ENCODE results near the gene HBA2.
"Not testable (repeated sequence)": the region's sequence is repeated elsewhere in the genome, so short reads cannot be mapped to it uniquely, and the experiment has no call there.

Gene HBA2

GRCh38 chr16:159136-159849, 13.4 kb upstream of the HBA2 start:
- no peak for DNase-seq

DNA sequence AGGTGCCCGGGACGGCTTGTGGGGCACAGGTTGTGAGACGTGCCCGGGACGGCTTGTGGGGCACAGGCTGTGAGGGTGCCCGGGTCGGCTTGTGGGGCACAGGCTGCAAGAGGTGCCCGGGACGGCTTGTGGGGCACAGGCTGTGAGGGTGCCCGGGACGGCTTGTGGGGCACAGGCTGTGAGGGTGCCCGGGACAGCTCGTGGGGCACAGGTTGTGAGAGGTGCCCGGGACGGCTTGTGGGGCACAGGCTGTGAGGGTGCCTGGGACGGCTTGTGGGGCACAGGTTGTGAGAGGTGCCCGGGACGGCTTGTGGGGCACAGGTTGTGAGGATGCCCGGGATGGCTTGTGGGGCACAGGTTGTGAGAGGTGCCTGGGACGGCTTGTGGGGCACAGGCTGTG, 12.4 kb upstream of the HBA2 start:
- not testable (repeated sequence) for DNase-seq

- no peak for DNase-seq
Measured at GRCh38 chr16:160691-161190, 11.9 kb upstream of the HBA2 start.

- no peak for DNase-seq
Measured at GRCh38 chr16:162271-162991, 10.2 kb upstream of the HBA2 start.

DNA sequence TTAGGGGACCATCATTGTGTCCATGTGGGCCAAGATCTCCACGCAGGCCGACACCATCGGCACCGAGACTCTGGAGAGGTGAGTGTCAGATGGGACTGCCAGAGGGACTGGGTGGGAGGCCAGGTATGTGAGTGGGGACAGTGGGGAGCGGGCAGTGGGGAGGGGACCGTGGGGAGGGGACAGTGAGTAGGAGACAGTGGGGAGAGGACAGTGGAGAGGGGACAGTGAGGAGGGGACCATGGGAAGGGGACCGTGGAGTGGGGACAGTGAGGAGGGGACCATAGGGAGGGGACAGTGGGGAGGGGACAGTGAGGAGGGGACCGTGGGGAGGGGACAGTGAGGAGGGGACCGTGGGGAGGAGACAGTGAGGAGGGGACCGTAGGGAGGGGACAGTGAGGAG, 9.5 kb upstream of the HBA2 start:
- DNase-seq: not testable (repeated sequence)

GRCh38 chr16:163696-164095, 9.0 kb upstream of the HBA2 start:
- not testable (repeated sequence) for DNase-seq

DNA sequence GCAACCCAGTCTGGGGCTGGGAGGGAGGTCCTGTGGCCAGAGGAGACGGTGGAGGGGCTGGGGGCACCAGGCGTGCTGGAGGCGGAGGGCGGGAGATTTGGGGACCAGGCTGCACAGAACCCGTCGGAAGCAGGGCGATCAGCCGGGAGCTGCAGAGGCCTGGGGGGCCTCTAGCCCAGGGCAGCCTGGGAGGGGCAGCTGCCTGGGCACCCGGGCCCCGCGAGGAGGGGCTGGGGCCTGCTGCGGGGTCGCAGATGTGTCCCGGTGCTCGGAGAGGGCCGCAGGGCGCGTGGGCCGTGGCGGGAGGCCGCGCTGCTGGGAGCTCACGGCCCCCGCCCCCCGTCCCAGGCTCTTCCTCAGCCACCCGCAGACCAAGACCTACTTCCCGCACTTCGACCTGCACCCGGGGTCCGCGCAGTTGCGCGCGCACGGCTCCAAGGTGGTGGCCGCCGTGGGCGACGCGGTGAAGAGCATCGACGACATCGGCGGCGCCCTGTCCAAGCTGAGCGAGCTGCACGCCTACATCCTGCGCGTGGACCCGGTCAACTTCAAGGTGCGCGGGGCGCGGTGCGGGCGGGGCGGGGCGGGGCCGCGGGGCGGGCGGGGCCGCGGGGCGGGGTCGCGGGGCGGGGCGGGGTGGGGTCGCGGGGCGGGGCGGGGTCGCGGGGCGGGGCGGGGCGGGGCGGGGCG, 8.4 kb upstream of the HBA2 start:
- not testable (repeated sequence) for DNase-seq

DNA sequence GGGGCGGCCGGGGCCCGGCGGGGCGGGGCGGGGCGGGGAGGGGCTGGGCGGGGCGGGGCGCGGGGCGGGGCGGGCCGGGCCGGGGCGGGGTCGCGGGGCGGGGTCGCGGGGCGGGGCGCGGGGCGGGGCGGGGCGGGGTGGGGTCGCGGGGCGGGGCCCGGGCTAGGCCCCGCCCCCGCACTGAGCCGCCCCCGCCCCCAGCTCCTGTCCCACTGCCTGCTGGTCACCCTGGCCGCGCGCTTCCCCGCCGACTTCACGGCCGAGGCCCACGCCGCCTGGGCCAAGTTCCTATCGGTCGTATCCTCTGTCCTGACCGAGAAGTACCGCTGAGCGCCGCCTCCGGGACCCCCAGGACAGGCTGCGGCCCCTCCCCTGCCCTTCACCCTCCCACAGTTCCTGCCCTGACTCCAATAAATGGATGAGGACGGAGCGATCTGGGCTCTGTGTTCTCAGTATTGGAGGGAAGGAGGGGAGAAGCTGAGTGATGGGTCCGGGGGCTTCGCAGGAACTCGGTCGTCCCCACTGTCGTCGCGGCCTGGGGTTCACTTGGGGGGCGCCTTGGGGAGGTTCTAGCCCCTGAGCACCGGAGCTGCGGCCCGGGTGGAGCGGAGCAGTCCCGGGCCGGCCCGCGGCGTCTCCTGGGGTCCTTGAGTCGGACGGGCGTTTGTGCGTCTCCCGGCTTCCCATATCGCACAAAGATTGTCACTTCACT, 7.7 kb upstream of the HBA2 start:
- no peak for DNase-seq

DNA sequence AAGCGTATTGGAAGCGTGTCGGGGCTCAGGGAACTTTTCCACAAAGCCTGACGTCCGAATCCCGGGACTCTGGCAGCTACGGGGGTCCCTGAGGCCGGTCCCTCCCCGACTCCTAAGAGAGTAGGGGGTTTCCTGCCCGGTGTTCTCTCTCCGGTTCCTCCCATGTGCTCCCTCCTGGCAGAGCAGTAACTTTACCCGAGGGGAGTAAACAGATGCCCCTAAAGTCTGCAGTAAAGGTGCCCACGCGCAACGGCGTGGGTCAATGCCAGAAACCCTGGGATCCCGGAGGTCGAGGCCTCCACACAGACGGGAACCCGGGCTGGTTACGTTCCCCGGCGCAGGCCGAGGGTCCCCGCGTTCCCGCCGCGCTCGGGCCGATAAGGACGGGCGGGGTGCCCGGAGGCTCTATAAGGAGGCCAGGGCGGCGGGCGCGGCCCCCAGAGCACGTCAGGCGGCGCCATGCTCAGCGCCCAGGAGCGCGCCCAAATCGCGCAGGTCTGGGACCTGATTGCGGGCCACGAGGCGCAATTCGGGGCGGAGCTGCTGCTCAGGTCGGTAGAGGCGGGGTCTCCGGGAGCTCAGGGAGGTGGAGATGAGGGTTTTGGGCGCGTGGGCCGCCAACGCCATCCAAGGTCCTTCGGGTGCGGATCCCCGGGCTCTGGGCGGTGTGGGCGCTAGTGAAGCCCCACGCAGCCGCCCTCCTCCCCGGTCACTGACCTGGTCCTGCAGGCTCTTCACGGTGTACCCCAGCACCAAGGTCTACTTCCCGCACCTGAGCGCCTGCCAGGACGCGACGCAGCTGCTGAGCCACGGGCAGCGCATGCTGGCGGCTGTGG, 6.9 kb upstream of the HBA2 start, which contains the start of gene HBM:
Gene HBM (plus strand): TSS at position 440 of the 836 bp plus-strand sequence. CDS start 20 bp downstream, at position 460.
- DNase-seq: no peak

DNA sequence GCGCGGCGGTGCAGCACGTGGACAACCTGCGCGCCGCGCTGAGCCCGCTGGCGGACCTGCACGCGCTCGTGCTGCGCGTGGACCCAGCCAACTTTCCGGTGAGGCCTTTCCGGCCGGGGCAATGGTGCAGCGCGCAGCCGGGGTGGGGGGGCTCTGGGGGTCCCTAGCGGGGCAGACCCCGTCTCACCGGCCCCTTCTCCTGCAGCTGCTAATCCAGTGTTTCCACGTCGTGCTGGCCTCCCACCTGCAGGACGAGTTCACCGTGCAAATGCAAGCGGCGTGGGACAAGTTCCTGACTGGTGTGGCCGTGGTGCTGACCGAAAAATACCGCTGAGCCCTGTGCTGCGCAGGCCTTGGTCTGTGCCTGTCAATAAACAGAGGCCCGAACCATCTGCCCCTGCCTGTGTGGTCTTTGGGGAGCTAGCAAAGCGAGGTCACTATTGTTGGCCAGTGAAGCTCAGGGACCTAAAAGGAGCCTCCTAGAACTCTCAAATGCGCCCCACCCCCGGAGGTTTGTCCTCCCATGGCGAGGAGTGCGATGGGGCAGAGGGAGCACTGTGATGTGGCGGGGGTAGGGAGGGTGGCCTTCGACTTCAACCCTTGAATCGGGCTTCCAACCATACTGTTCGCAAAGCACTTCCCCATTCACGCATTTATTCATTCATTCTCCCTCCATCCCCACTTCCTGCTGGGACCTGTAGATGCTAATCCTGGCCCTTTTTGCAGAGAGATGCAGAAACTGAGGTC, 6.1 kb upstream of the HBA2 start:
- DNase-seq: no peak

DNA sequence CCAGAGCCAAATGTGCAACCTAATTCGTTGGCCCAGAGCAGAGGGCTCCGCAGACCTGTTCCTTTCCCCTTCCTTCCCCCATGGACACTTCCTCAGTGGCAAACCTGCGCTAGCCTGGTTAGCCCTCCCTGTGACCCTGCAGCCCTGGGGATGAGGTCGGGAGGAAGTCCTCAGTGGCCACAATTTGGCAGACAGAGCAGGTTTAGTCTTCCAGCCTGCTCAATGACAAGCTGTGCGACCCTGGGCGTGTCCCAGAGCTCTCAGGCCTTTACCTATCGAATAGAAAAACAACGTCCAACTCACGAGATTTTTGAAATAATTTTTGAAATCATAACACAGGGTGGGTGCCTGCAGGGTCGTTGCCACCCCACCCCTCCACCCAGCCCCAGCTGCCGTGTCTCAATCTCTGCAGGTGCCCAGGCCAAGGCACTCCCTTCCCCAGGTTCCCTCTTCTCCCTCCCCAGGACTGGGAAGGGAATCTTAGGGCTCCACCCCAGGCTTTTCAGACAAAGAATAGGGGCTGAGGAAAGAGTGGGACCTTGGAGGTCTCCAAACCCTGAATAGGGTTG, 5.5 kb upstream of the HBA2 start:
- DNase-seq: no peak

- no peak for DNase-seq
Measured at GRCh38 chr16:168424-168823, 4.3 kb upstream of the HBA2 start.

GRCh38 chr16:169014-169413, 3.7 kb upstream of the HBA2 start:
- DNase-seq: no peak

DNA sequence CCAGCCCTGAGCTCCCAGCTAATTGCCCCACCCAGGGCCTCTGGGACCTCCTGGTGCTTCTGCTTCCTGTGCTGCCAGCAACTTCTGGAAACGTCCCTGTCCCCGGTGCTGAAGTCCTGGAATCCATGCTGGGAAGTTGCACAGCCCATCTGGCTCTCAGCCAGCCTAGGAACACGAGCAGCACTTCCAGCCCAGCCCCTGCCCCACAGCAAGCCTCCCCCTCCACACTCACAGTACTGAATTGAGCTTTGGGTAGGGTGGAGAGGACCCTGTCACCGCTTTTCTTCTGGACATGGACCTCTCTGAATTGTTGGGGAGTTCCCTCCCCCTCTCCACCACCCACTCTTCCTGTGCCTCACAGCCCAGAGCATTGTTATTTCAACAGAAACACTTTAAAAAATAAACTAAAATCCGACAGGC, 2.6 kb upstream of the HBA2 start:
- not testable (repeated sequence) for DNase-seq

GRCh38 chr16:170788-171187, 1.9 kb upstream of the HBA2 start:
- DNase-seq: no peak

DNA sequence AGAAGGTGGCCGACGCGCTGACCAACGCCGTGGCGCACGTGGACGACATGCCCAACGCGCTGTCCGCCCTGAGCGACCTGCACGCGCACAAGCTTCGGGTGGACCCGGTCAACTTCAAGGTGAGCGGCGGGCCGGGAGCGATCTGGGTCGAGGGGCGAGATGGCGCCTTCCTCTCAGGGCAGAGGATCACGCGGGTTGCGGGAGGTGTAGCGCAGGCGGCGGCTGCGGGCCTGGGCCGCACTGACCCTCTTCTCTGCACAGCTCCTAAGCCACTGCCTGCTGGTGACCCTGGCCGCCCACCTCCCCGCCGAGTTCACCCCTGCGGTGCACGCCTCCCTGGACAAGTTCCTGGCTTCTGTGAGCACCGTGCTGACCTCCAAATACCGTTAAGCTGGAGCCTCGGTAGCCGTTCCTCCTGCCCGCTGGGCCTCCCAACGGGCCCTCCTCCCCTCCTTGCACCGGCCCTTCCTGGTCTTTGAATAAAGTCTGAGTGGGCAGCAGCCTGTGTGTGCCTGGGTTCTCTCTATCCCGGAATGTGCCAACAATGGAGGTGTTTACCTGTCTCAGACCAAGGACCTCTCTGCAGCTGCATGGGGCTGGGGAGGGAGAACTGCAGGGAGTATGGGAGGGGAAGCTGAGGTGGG, 657 bp downstream of the HBA2 start:
- not testable (repeated sequence) for DNase-seq

- DNase-seq: not testable (repeated sequence)
Measured at GRCh38 chr16:173928-174769, 1.5 kb downstream of the HBA2 start.

GRCh38 chr16:175011-175949, 2.6 kb downstream of the HBA2 start:
- DNase-seq: no peak
